ENCODE results near the gene TPSB2. TPM values are rescaled to one million over a fixed set of nuclear protein-coding genes. Genes with fewer than 3 reads are reported as not detected.
"Not testable (repeated sequence)": the region's sequence is repeated elsewhere in the genome, so short reads cannot be mapped to it uniquely, and the experiment has no call there.

TPSB2 gene
- total RNA-seq, 1 donor from 2014 or later, result not detected

DNA sequence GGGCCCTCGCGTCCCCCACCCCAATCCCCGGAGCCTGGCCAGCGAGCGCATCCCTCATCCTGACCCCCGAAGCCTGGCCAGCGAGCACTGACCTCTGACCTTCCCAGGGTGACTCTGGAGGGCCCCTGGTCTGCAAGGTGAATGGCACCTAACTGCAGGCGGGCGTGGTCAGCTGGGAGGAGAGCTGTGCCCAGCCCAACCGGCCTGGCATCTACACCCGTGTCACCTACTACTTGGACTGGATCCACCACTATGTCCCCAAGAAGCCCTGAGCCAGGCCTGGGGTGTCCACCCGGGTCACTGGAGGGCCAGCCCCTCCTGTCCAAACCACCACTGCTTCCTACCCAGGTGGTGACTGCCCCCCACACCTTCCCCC lies 28.2 kb upstream of the TPSB2 start:
- Histone ChIP-seq H3K27me3 (ENCODE audit: control insufficient read depth, insufficient read depth, low read length) (peaks cover 6% of the 10 kb centered on the region), H3K36me3 (ENCODE audit: control insufficient read depth, insufficient read depth, low read length) (no peaks in the 10 kb centered on the region), H3K4me3 (ENCODE audit: low read depth, low read length) (no peak overlapping the region)
- FAIRE-seq (no peak), DNase-seq (ENCODE audit: low read depth) (no peak)
- no peak for TF ChIP-seq CTCF (IDR thresholded peaks at IDR 0.05; ENCODE audit: insufficient read depth, low read length, severe bottlenecking)

DNA sequence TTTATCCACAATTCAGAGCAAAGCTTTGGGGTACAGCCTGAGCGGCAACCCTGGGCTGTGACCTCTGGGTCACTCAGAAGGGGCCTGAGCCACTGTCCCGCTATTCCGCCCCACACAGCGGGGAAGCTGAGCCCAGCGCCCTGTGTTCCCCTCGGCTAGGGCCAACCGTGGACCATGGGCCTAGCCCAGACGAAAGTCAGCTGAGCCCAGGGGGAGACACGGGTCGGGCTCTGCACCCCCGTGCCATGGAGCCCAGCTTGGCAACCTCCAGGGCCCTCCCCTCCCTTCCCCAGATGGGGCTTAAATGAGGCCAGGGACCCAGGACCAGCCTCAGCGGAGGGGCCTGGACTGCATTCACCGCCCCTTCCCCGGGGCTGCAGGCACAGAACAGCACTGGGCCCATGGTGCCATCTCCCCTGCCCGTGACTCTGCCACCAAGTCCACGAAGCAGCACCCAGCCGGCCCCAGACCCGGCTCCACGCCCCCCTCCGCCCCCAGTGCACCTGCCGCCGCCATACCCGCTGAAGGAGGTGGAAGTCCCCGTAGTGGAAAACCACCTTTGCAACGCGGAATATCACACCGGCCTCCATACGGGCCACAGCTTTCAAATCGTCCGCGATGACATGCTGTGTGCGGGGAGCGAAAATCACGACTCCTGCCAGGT lies 27.7 kb upstream of the TPSB2 start:
- H3K36me3 ChIP-seq (ENCODE audit: control insufficient read depth, insufficient read depth, low read length), result no peaks in the 10 kb centered on the region
- DNase-seq (ENCODE audit: low read depth) (no peak), FAIRE-seq (no peak)
- peaks cover 6% of the 10 kb centered on the region for H3K27me3 ChIP-seq (ENCODE audit: control insufficient read depth, insufficient read depth, low read length)
- no peak for TF ChIP-seq CTCF (IDR thresholded peaks at IDR 0.05; ENCODE audit: insufficient read depth, low read length, severe bottlenecking)
- H3K4me3 ChIP-seq (ENCODE audit: low read depth, low read length), result no peak overlapping the region

DNA sequence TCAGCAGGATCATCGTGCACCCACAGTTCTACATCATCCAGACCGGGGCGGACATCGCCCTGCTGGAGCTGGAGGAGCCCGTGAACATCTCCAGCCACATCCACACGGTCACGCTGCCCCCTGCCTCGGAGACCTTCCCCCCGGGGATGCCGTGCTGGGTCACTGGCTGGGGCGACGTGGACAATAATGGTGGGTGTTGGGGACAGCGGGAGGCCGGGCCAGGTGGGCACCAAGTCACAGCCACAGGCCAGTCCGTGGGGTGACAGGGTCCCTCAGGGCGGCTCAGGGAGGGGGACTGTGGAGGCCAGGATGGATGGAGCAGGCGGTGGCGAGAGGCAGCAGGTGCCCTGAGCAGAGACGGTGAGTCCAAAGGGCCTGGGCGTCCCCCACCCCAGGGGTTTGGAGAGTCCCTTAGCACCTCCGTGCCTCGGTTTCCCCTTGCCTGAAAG lies 26.9 kb upstream of the TPSB2 start:
- TF ChIP-seq CTCF (IDR thresholded peaks at IDR 0.05; ENCODE audit: insufficient read depth, low read length, severe bottlenecking), result no peak
- Histone ChIP-seq H3K27me3 (ENCODE audit: control insufficient read depth, insufficient read depth, low read length) (peaks cover 6% of the 10 kb centered on the region), H3K4me3 (ENCODE audit: low read depth, low read length) (no peak overlapping the region), H3K36me3 (ENCODE audit: control insufficient read depth, insufficient read depth, low read length) (no peaks in the 10 kb centered on the region)
- FAIRE-seq (no peak), DNase-seq (ENCODE audit: low read depth) (no peak)

DNA sequence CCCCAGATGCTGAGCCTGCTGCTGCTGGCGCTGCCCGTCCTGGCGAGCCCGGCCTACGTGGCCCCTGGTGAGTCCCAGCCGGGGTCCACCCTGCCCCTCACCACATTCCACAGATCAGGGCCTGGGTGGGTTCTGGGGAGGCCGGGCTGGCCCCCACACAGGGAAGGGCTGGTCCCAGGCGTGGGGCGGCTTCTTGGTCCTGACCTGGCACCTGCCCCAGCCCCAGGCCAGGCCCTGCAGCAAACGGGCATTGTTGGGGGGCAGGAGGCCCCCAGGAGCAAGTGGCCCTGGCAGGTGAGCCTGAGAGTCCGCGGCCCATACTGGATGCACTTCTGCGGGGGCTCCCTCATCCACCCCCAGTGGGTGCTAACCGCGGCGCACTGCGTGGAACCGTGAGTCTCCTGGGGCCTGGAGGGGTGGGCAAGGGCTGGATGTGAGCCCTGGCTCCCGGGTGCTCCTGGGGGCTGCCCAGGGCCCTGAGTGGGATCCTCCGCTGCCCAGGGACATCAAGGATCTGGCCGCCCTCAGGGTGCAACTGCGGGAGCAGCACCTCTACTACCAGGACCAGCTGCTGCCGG lies 26.4 kb upstream of the TPSB2 start:
- not testable (repeated sequence) for H3K27me3 ChIP-seq (ENCODE audit: control insufficient read depth, insufficient read depth, low read length); FAIRE-seq; DNase-seq (ENCODE audit: low read depth); H3K36me3 ChIP-seq (ENCODE audit: control insufficient read depth, insufficient read depth, low read length); H3K4me3 ChIP-seq (ENCODE audit: low read depth, low read length)

DNA sequence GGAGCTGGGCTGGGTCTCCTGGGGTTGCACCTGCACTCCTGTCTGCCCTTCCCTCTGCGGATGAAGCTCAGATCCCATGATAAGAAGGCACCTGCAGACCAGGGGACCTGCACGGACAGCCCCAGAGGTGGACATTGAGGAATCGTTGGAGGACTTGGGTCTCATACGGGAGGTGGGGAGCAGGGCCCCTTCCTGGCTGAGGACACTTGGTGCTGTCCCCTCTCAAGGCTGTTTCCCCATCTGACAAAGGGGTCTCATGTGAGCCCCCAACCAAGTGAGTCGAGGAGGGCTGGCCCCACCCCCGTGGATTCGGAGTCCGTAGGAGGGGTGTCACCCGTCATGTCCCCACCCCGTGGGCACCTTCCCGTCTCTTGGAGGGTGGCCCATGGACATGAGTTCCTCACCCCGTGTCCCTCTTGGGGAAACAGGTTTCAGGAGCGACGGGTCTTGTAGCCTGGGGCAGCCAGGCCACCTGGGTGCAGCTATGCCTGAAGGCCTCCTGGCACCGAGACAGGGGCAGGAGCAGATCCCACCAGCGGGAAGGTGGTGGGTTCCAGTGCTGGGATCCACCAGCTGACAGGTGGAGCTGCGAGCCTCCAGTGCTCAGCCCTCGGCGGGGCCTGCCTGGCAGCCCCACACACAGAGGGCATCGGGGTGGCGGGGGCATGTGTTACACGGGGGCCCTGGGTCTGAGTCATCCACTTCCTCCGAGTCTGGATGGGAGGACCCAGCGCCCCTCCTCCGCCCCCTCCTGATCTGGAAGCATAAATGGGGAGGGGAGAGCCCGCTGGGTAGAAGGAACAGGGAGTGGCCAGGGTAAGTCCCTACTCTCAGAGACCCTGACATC lies 25.5 kb upstream of the TPSB2 start, which contains the start of gene TPSD1:
Gene TPSD1 (plus strand): TSS at position 794 of the 847 bp plus-strand sequence. CDS start 212 bp downstream, outside the sequence.
- not testable (repeated sequence) for H3K4me3 ChIP-seq (ENCODE audit: low read depth, low read length); H3K36me3 ChIP-seq (ENCODE audit: control insufficient read depth, insufficient read depth, low read length); DNase-seq (ENCODE audit: low read depth); FAIRE-seq; H3K27me3 ChIP-seq (ENCODE audit: control insufficient read depth, insufficient read depth, low read length)

DNA sequence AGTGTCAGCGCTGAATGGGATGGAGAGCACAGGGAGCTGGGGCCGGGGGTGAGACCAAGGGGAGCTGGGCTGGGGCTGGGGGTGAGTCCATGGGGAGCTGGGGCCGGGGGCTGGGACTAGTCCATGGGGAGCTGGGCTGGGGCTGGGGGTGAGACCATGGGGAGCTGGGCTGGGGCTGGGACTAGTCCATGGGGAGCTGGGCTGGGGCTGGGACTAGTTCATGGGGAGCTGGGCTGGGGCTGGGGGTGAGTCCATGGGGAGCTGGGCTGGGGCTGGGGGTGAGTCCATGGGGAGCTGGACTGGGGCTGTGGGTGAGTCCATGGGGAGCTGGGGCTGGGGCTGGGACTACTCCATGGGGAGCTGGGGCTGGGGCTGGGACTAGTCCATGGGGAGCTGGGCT lies 24.8 kb upstream of the TPSB2 start:
- H3K36me3 ChIP-seq (ENCODE audit: control insufficient read depth, insufficient read depth, low read length); H3K27me3 ChIP-seq (ENCODE audit: control insufficient read depth, insufficient read depth, low read length); FAIRE-seq; H3K4me3 ChIP-seq (ENCODE audit: low read depth, low read length); DNase-seq (ENCODE audit: low read depth): not testable (repeated sequence)

GRCh38 chr16:1253701-1254364 lies 23.8 kb upstream of the TPSB2 start:
- H3K4me3 ChIP-seq (ENCODE audit: low read depth, low read length); H3K36me3 ChIP-seq (ENCODE audit: control insufficient read depth, insufficient read depth, low read length); FAIRE-seq; H3K27me3 ChIP-seq (ENCODE audit: control insufficient read depth, insufficient read depth, low read length); DNase-seq (ENCODE audit: low read depth): not testable (repeated sequence)

DNA sequence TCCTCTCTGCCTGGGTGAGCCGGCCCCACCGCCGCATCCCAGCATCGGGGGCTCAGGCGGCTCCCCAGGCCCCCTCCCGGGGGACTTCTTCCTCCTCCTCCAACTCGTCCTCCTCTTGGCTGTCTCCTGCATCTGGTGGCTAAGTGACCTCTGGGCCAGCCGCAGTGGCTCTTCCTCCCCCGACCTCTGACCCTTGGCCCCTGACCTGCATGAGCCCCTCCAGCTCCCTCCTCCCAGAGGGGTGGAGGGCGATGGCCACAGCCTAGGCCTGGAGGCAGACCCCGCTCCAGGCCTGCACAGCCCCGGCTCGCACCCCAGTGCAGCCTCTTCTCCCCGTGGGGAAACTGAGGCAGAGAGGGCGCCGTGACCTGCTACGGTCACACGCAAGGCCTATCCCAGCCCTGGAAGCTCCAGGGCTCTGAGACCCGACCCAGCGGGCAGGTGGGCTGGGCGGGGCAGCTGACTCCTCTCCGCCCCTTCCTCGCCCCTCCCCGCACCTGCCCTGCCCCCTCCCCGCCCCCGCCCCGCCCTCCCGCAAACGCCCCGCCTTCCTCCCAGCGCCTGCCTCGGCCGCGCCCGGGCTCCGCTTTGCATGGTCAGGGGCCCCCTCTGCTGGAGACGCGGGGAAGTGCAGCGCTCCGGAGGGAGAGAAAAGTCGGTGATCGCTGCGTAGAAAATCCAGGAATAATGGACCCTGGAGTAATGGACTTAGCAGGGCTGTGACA lies 19.2 kb upstream of the TPSB2 start:
- H3K27me3 ChIP-seq (ENCODE audit: control insufficient read depth, insufficient read depth, low read length); DNase-seq (ENCODE audit: low read depth); FAIRE-seq; H3K36me3 ChIP-seq (ENCODE audit: control insufficient read depth, insufficient read depth, low read length); H3K4me3 ChIP-seq (ENCODE audit: low read depth, low read length): not testable (repeated sequence)

DNA sequence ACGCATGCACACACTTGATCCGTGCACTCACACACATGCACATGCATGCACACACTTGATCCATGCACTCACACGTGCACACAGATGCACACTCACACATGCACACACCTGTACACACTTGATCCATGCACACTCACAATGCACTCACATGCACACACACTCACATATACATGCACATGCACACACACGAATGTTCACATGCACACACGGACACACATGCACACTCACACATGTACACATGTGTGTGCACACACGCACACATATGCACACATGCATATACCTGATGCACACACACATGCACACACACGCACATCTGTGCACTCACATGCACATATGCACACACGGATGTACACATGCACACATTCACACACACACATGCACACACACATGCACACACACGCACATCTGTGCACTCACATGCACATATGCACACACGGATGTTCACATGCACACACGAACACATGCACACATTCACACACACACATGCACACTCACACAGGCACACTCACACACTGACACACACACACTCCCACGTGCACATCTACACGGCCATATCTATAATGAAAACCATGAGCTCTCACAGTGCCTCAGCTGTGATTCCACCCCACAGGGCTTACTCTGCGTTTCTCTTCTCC lies 18.0 kb upstream of the TPSB2 start:
- peak; percentile 97 for FAIRE-seq
- H3K4me3 ChIP-seq (ENCODE audit: low read depth, low read length); H3K36me3 ChIP-seq (ENCODE audit: control insufficient read depth, insufficient read depth, low read length); H3K27me3 ChIP-seq (ENCODE audit: control insufficient read depth, insufficient read depth, low read length); DNase-seq (ENCODE audit: low read depth): not testable (repeated sequence)

All from bronchial epithelial cell (primary cell).